Right ventricle myocardium inferior (tissue), 1 donor: ENCODE results near the gene P2RX3. TPM values are rescaled to one million over a fixed set of nuclear protein-coding genes. Genes with fewer than 3 reads are reported as not detected.

Experiments
- ATAC-seq: fragments of 200-7000 bp; cut with Tn5 transposase; one replicate; pipeline ENCODE4 v1.9.1; 2020; ENCODE audit warnings: mild to moderate bottlenecking, moderate library complexity
- DNase-seq: peaks from one replicate; pipeline ENCODE4 v3.0.0; 2021; ENCODE audit errors: missing footprints
- intact Hi-C: fragments of 100-400 bp; cut with DNase I; formaldehyde crosslinking; loops from one replicate; pipeline ENCODE4 v1.11.0; 2022
- total RNA-seq: library from RNA; stranded (reverse); fragmentation: NEBNext Ultra II Directional; extraction: Animal tissue kit (Norgen Biotek cat#: 25700); gene quantifications from one replicate; pipeline ENCODE4 v1.2.1, GENCODE V29; 2021
- donor health status: DM: no; HTN: yes; CAD: no; lungs with severe emphysema.

The P2RX3 gene
- total RNA-seq, 1 donor from 2014 or later, result 3.2 TPM

DNA sequence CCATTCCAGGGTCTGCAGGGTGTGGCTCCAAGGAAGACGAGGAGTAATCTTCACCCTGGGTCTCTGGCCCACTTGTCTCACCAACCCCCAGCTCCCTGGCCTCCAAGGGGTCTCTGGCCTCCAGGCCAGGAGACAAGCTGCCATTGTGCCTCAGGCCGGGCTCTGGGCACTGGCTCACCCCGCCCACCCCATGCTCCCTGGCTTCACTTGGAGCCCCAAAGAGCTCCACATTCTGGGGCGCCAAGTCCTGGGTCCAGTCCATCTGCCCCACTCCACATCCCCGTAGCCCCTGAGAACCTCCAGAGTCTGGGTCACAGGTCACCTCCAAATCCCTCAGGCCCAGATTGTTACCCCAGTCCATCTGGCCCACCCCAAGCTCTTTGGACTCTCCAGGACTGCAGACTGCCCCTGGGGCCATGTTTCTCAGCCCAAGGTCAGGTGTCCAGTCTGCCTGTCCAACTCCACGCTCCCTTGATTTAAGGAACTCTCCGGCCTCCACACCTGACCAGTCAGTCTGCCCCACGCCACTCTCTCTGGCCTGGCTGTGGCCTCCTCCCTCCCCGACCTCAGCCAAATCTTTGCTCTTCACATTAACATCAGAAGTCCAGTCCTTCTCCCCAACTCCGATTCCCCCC is 29.6 kb upstream of the P2RX3 start:
- no peak for ATAC-seq
- DNase-seq, result no peak
- intact Hi-C loops, result no loop called here

GRCh38 chr11:57309106-57310059 is 28.8 kb upstream of the P2RX3 start:
- no peak for DNase-seq
- intact Hi-C loops, result no loop called here
- ATAC-seq, result no peak

- intact Hi-C loops, result no loop called here
- no peak for ATAC-seq
- DNase-seq, result no peak
Observed at GRCh38 chr11:57310091-57310490, 28.1 kb upstream of the P2RX3 start.

- intact Hi-C loops, result no loop called here
Observed at GRCh38 chr11:57310630-57311086, 27.5 kb upstream of the P2RX3 start.

DNA sequence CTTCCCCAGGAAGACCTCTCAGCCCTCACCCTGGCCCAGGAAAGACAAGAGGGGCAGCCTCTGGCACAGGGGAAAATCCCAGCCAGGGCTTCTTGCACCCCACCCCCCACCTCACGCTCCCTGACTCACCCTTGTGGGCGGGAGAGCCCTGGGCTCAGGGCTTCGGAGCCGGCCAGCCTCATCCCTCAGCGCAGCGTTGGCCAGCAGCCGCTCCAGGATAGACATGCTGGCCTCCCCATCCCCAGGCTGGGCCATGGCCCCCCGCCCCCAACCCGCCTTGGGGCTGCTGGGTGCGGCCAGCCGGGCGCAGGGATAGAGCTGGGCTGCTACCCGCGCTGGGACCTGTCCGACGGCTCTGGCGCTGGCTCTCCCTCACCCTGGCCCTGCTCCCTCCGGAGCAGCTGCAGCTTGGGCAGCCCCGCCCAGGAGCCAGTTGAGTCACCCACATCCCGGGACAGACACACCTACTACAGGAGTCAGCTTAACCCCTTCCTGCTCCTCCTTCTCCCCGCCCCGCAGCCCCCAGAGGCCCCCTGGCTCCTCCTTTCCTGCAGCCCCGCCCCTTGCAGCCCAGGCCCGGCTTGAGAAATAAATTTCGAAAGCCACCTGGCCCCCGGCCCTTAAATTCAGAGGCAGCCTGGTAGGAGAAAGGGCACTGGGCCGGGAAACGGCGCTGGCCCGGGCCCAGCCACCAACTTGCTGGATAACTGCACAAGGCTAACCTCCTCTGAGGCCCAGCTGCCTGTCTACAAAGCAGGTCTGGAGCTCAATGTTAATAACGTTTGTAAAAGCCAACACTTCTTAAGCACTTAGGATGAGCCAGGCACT is 26.8 kb upstream of the P2RX3 start:
- peak; percentile 93 for ATAC-seq
- intact Hi-C loops, result no loop called here
- DNase-seq, result peak; percentile 94

More at GRCh38 chr11:57310630-57311086, 27.5 kb upstream of the P2RX3 start:
- ATAC-seq (no peak), DNase-seq (no peak)

DNA sequence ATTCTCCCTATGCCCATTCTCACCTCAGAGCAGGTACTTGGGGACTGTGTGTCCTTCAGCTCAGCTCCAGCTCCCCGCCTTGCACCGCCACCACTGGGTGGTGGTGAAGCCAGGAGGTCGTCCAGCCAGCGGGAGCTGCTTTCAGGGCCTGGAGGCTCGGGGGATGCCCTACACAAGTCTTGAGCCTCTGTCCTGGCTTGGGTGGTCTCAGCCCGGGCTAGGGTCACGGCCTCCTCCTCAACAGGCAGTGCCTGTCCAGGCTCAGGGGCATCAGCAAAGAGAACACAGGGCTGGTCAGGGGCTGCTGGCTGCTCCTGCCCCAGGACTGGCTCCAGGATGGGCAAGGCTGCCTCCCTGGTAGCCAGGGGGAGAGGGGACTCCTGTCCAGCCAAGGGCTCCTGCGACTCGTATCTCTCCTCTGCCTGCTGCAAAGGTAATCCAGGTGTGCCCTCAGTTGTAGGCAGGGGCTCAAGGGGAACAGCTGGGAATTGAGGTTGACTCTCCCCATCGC is 25.6 kb upstream of the P2RX3 start:
- intact Hi-C loops, result no loop called here
- ATAC-seq (no peak), DNase-seq (no peak)

- intact Hi-C loops, result no loop called here
- ATAC-seq (no peak), DNase-seq (no peak)
Observed at GRCh38 chr11:57313071-57313787, 24.9 kb upstream of the P2RX3 start.

- intact Hi-C loops, result no loop called here
- ATAC-seq, result no peak
Observed at GRCh38 chr11:57313788-57314135, 24.4 kb upstream of the P2RX3 start.

DNA sequence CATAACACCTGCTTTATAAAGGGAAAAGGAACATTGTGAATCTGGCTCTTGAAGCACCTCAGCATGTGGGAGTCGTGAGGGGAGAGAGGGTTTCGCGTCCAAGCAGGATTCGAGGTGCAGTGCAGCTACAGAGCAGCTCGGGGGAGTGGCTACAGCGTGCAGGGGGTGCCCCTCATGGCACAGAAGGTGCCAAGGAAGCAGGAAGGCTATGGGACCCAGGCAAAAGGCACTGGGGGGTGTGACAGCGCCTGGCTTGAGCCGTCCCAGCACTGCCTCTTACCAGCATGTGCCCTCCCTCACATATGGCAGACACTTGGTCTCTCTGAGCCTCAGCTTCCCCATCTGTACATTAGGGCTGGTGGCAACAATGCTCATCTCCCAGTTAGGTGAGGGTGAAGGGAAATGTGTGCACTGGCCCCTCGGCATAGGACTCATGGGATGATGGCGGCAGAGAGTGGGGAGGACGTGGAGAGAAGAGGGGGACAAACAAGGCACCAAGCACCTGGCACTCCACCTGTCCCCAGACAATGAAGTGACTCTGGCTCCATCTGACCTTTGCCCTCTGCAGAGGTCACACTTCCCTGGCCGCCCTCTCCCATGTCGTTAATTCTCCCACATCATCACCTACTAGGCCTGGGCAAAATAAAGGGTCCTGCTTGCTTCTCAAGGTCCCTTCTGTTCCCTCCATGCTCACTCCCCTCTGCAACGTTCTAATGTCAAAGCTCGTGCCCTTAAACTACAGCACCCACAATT is 23.8 kb upstream of the P2RX3 start:
- ATAC-seq, result no peak

More at GRCh38 chr11:57313788-57314135, 24.4 kb upstream of the P2RX3 start:
- no peak for DNase-seq

GRCh38 chr11:57315491-57315890 is 22.7 kb upstream of the P2RX3 start:
- DNase-seq (no peak), ATAC-seq (no peak)
- intact Hi-C loops, result no loop called here

More for the DNA sequence above, 23.8 kb upstream of the P2RX3 start:
- no peak for DNase-seq
- intact Hi-C loops, result no loop called here

DNA sequence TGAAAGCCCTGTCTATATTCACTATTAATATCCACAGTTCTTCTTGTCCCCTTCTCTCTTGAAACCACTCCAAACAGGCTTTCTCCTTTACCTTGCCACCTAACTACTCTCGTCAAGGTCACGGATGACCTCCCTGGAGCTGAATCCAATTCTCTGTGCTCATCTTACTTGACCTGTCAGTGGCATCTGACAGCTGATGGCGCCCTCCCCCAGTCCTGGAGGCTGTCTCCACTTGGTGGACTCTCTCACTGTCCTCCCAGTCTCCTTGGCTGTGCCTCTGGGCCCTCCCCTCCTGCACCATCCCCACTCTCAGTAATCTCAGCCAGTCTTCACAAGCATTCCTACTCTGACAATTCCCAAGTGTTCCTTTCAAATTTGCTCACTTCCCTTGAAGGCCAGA is 22.1 kb upstream of the P2RX3 start:
- intact Hi-C loops, result no loop called here
- ATAC-seq (no peak), DNase-seq (no peak)

DNA sequence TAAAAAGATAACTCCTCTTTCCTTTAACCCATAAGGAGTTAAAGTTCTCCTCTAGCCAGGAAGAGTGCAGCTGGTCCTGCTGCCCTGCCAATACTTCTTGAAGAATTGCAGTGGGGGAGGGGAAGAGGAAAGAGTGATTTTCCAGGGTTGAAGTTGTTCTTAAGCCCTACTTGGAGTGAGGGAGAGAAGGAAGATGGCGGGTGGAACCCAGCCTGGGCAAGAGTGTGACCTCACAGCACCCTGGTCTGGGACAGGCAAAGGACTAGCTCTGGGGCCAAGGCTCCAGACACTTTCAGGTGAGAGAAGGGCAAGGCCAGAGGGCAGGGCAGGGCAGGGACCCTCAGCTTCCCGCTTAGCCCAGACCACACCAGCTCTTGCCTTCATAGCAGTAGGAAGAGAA is 20.0 kb upstream of the P2RX3 start:
- DNase-seq, result no peak
- intact Hi-C loops, result no loop called here
- no peak for ATAC-seq

DNA sequence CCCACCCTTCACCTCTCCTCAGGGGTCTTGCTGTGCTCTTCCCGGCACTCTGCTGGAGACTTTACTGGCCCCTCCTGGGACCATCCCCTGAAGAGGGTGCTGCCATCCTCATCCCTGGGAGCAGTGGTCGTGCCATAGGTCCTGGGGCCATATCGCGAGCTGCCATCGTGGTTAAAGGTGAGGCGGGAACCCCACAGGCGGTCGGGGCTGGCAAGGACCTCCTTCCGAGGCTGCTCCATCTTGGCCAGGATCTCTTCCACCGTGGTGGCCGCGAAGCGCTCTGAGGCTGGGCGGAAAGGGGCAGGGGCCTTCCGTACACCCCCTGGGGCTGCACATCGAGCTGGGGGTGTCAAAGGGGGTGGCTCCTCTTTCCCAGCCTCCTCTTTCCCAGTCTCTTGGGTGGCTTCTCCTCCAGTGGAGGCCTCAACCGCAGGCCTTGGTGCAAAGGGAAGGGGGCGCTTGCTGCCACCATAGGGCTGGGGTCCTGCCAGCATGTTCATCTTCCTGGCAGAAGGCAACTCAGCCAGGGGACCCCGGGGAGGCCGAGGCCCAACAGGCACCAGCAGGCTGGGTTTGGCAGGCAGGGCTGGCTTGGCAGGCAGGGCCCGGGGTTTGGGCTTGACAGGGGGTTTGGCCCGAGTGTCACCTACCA is 18.0 kb upstream of the P2RX3 start:
- DNase-seq (no peak), ATAC-seq (no peak)
- intact Hi-C loops, result no loop called here

DNA sequence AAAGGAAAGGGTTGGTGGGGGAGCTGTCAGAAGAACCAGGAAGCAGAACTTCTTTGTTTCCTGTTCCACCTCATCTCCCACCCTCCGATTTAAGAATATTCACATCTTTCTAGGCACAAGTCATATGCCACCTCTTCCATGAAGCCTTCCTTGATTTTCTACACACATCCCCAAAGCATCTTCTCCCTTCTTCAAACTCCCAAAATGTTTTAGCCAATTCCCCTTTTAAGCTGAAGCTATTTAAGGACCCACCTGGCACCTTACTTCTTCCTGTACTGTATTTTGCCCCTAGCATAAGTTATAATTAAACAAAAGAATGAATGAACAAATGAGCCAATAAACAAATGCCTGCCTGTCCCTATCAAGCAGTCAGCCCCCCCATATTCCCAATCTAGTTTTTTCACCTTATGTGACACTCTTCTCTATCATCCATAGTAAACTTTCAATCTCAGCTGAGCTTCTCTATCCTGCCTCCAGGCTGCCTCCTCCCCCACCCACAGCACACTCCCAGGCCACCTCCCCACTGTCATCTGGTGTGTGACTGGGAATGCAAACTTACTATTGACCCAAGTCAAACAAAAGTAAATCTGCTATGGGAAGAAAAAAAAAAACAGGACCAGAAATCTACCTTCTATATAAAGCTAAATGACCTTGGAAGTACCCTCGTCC is 17.3 kb upstream of the P2RX3 start:
- intact Hi-C loops, result no loop called here
- DNase-seq (no peak), ATAC-seq (no peak)

- intact Hi-C loops, result no loop called here
- ATAC-seq, result peak; percentile 0
- DNase-seq, result no peak
Observed at GRCh38 chr11:57321388-57322255, 16.5 kb upstream of the P2RX3 start.
